Kidney (tissue), 14 donors: ENCODE measurements around the gene WNT7B. TPM values are rescaled to one million over a fixed set of nuclear protein-coding genes. Genes with fewer than 3 reads are reported as not detected.

ENCODE experiments used
- DNase-seq, 5 donors: peaks; one replicate each; pipeline ENCODE4 v3.0.0-alpha.2; 2013 to 2020
- FAIRE-seq: peaks from 2 replicates; lab custom pipeline; 2012; peaks lifted over from hg19 to GRCh38; lab: Jason Lieb, UNC
- H3K27ac ChIP-seq, 2 donors: one replicate each; pipeline ENCODE4 v1.7.0; 2013; ENCODE audit warnings: low read depth in 2 of 2, low read length in 2 of 2, inconsistent platforms in 1 of 2
- H3K27me3 ChIP-seq: one replicate; pipeline ENCODE4 v1.7.1; 2013; ENCODE audit warnings: low read length, inconsistent platforms; ENCODE audit not compliant: control insufficient read depth, insufficient read depth
- H3K36me3 ChIP-seq, 3 donors: one replicate each; pipeline versions ENCODE4 v1.7.0 to v1.7.1; 2013; ENCODE audit warnings: low read length in 3 of 3, control low read depth in 1 of 3, inconsistent platforms in 1 of 3; ENCODE audit not compliant: insufficient read depth in 3 of 3, control insufficient read depth in 2 of 3
- H3K4me1 ChIP-seq, 3 donors: one replicate each; pipeline versions ENCODE4 v1.7.0 to v1.7.1; 2013; ENCODE audit warnings: low read length in 3 of 3, inconsistent platforms in 1 of 3, low read depth in 1 of 3; ENCODE audit not compliant: control insufficient read depth in 2 of 3, insufficient read depth in 2 of 3
- H3K4me3 ChIP-seq, 3 donors: one replicate each; pipeline versions ENCODE4 v1.7.0 to v1.8.1; 2013; ENCODE audit warnings: low read length in 3 of 3, control low read depth in 1 of 3, inconsistent platforms in 1 of 3
- H3K9ac ChIP-seq, 3 donors: one replicate each; pipeline versions ENCODE4 v1.7.0 to v1.7.1; 2013; ENCODE audit warnings: low read length in 3 of 3, control low read depth in 1 of 3, inconsistent platforms in 1 of 3
- H3K9me3 ChIP-seq, 3 donors: one replicate each; pipeline versions ENCODE4 v1.7.0 to v1.7.1; 2013; ENCODE audit warnings: low read length in 3 of 3, control low read depth in 1 of 3, inconsistent platforms in 1 of 3; ENCODE audit not compliant: control insufficient read depth in 2 of 3, insufficient read depth in 1 of 3
- intact Hi-C: fragments of 100-400 bp; cut with DNase I; formaldehyde crosslinking; loops from one replicate; pipeline ENCODE4 v1.11.1; 2022
- polyA plus RNA-seq: library from polyadenylated mRNA; stranded (reverse); fragments of 350-450 nt; fragmentation: Illumina TruSeq; extraction: RNeasy Lipid Tissue Mini Kit (QIAGEN cat#74804); gene quantifications from one replicate; pipeline ENCODE4 v1.2.3, GENCODE V29; 2014; ENCODE audit warnings: low read depth, low replicate concordance; ENCODE audit not compliant: insufficient read depth
- total RNA-seq: library from RNA; stranded (reverse); fragmentation: NEBNext Ultra II Directional; extraction: Animal tissue kit (Norgen Biotek cat#: 25700); gene quantifications from one replicate; pipeline ENCODE4 v1.2.1, GENCODE V29; 2021
- TF ChIP-seq, protein P1 (sequence below): IDR thresholded peaks from 3 replicates; pipeline ENCODE4 v1.5.1; 2012; ENCODE audit warnings: mild to moderate bottlenecking, moderate library complexity, borderline replicate concordance; ENCODE audit not compliant: insufficient read depth; ENCODE audit errors: extremely low read depth
- donor health status: control.
- donor health status: control.
- donor health status: control.
- donor health status: control.
- donor health status: control.
- donor health status: DM: yes; HTN: yes; CAD: no.
- donor health status: Normal renal cell carcinoma (clear cell type).

WNT7B gene
- total and polyA plus RNA-seq, 2 donors from 2014 or later, result 1.6 to 2.4 TPM

DNA sequence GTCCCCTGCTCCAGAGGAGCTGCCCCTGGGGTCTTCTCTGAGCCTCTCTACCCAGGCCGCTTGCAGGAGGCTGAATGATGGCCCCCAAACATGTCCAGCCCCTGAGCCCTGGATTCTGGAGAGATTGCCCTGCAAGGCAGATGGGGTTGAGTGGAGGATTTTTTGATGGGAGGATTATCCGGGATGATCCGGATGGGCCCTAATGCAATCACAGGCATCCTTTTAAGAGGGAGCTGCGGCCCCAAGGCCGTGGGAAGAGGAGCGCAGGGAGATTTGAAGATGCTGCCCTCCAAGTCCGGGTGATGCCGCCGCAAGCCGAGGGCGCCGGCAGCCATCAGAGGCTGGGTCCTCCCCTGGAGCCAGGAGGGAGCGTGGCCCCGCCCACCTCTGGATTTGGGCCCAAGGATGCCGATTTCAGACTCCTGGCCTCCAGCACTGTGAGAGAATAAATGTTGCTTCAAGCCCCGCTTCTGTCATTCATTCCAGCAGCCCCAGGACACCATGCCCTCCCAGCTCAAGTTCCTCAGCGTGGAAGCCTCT lies 66.0 kb downstream of the WNT7B start:
- Histone ChIP-seq H3K27me3 (no peaks in the 10 kb centered on the region), H3K9ac (no peak overlapping the region), H3K27ac (no peak overlapping the region), H3K36me3 (no peaks in the 10 kb centered on the region), H3K9me3 (peaks cover 0 to 7% (median 0%) of the 10 kb centered on the region in 3 donors), H3K4me3 (no peak overlapping the region), H3K4me1 (no peaks in the 10 kb centered on the region)
- TF ChIP-seq, protein P1, sequence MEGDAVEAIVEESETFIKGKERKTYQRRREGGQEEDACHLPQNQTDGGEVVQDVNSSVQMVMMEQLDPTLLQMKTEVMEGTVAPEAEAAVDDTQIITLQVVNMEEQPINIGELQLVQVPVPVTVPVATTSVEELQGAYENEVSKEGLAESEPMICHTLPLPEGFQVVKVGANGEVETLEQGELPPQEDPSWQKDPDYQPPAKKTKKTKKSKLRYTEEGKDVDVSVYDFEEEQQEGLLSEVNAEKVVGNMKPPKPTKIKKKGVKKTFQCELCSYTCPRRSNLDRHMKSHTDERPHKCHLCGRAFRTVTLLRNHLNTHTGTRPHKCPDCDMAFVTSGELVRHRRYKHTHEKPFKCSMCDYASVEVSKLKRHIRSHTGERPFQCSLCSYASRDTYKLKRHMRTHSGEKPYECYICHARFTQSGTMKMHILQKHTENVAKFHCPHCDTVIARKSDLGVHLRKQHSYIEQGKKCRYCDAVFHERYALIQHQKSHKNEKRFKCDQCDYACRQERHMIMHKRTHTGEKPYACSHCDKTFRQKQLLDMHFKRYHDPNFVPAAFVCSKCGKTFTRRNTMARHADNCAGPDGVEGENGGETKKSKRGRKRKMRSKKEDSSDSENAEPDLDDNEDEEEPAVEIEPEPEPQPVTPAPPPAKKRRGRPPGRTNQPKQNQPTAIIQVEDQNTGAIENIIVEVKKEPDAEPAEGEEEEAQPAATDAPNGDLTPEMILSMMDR, result no peak
- no peak for DNase-seq
- FAIRE-seq, result no peak
- intact Hi-C loops, result no loop called here

DNA sequence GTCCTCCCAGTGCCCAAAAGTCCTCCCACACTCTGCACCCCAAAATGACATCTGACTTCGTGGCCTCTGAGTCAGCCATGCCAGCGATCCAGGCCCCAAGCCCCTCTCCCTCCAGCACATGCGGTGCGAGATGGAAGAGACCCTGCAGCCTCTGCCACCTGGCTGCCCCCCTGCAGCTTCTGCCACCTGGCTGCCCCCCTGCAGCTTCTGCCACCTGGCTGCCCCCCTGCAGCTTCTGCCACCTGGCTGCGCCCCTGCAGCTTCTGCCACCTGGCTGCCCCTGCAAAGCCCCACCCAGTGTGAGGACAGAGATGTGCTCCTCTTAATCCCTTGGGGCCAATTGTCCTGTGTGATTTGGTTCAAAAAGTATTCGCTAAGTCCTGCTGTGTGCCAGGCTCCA lies 68.0 kb downstream of the WNT7B start:
- DNase-seq (no peak), FAIRE-seq (no peak)
- Histone ChIP-seq H3K27me3 (no peaks in the 10 kb centered on the region), H3K4me3 (no peak overlapping the region), H3K4me1 (no peaks in the 10 kb centered on the region), H3K9ac (no peak overlapping the region), H3K36me3 (no peaks in the 10 kb centered on the region), H3K27ac (no peak overlapping the region), H3K9me3 (peaks cover 0 to under 1% (median 0%) of the 10 kb centered on the region in 3 donors)
- TF ChIP-seq, protein P1, result no peak
- intact Hi-C loops, result no loop called here

DNA sequence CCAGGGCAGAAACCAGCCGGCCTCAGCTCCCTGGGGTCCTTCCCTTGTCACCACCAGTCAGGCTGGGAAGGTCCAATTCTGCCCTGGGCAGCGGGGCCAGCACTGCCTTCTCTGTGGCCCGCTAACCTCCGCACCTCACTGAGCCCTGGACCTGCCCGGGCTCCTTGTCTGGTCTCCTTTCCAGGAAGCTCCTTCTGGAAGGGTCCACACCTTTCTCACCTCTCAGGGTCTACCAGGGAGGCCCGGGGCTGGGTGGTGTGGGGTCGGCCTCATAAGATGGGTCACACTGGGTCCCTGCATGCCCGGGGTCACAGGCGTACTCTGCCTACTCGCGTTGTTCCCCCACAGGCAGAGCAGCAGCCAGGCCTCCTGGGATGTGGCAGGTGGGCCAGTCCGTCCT lies 69.0 kb downstream of the WNT7B start:
- H3K27ac ChIP-seq, result no peak overlapping the region
- DNase-seq (no peak), FAIRE-seq (no peak)
- no peak overlapping the region for H3K4me3 ChIP-seq
- H3K9ac ChIP-seq, result no peak overlapping the region
- intact Hi-C loops, result no loop called here
- H3K36me3 ChIP-seq, result no peaks in the 10 kb centered on the region
- no peaks in the 10 kb centered on the region for H3K27me3 ChIP-seq
- peaks cover 0 to 2% (median 0%) of the 10 kb centered on the region in 3 donors for H3K4me1 ChIP-seq
- no peaks in the 10 kb centered on the region for H3K9me3 ChIP-seq
- TF ChIP-seq, protein P1, result no peak

DNA sequence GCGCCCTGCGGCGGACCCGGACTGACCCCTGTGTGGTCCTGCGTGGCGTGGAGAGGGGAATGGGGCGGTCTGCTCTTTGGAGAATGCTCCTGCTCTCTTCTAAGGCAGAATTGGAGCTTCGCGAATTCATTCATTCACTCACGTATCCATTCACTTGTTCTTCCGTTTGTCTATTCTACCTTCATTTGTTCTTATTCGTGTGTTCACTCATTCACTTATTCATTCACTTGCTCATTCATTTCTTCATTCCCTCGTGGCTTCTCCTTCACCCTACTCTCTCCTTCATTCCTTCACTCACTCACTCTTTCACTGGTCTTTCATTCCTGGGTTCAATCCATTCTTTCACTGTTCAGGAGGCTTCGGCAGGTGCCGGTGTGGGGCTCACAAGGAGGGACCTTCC lies 69.6 kb downstream of the WNT7B start:
- Histone ChIP-seq H3K9ac (no peak overlapping the region), H3K27ac (no peak overlapping the region), H3K36me3 (no peaks in the 10 kb centered on the region), H3K27me3 (no peaks in the 10 kb centered on the region), H3K4me1 (peaks cover 0 to 2% (median 0%) of the 10 kb centered on the region in 3 donors), H3K9me3 (no peaks in the 10 kb centered on the region), H3K4me3 (no peak overlapping the region)
- no peak for DNase-seq
- no peak for FAIRE-seq
- intact Hi-C loops, result no loop called here
- TF ChIP-seq, protein P1, result no peak
